SU-DHL-6 (cell line): ENCODE data around the gene CPNE5.

Experiments
- H2AFZ ChIP-seq: fragments of 200-600 bp; sonication (generic); 2 replicates; pipeline ENCODE4 v1.6.1; 2014; ENCODE audit warnings: low read depth, mild to moderate bottlenecking, moderate library complexity, mixed read lengths, antibody characterized with exemption, low read length; ENCODE audit not compliant: severe bottlenecking
- H3F3A ChIP-seq: fragments of 200-600 bp; shearing (Covaris generic); 2 replicates; pipeline ENCODE4 v1.6.0; 2016; ENCODE audit warnings: antibody characterized with exemption, mild to moderate bottlenecking; ENCODE audit not compliant: insufficient read depth
- H3K27ac ChIP-seq: fragments of 200-600 bp; sonication (generic); 2 replicates; pipeline ENCODE4 v1.5.1; 2016; ENCODE audit warnings: low read depth, mild to moderate bottlenecking, low read length, moderate library complexity, mixed read lengths
- H3K27me3 ChIP-seq: fragments of 200-600 bp; sonication (generic), shearing (Covaris generic); 2 replicates; pipeline ENCODE4 v1.6.0; 2014; ENCODE audit warnings: mild to moderate bottlenecking, low read length
- H3K36me3 ChIP-seq: fragments of 200-600 bp; sonication (generic); 2 replicates; pipeline ENCODE4 v1.6.1; 2014; ENCODE audit warnings: mild to moderate bottlenecking, low read length, mixed read lengths
- H3K4me2 ChIP-seq: fragments of 300-600, 200-600 bp; shearing (Covaris generic), sonication (generic); 2 replicates; pipeline ENCODE4 v1.6.0; 2014; ENCODE audit warnings: low read length, low read depth, mild to moderate bottlenecking; ENCODE audit not compliant: poor library complexity, severe bottlenecking
- H3K4me3 ChIP-seq: fragments of 200-600 bp; sonication (generic); 2 replicates; pipeline ENCODE4 v1.5.1; 2014; ENCODE audit warnings: antibody characterized with exemption, low read length, mild to moderate bottlenecking, mixed read lengths; ENCODE audit not compliant: insufficient read depth, poor library complexity, severe bottlenecking
- H3K79me2 ChIP-seq: fragments of 200-600 bp; sonication (generic); 2 replicates; pipeline ENCODE4 v1.6.1; 2014; ENCODE audit warnings: mild to moderate bottlenecking, low read length, moderate library complexity; ENCODE audit not compliant: insufficient read depth
- H3K9ac ChIP-seq: fragments of 200-600 bp; sonication (generic); 2 replicates; pipeline ENCODE4 v1.7.0; 2014; ENCODE audit warnings: mild to moderate bottlenecking, low read length
- H3K9me2 ChIP-seq: fragments of 200-600 bp; sonication (generic); replicated peaks from 2 replicates; pipeline ENCODE4 v1.6.1; 2014; ENCODE audit warnings: low read length; ENCODE audit not compliant: insufficient read depth
- H3K9me3 ChIP-seq: fragments of 200-600 bp; sonication (generic); 2 replicates; pipeline ENCODE4 v1.6.1; 2014; ENCODE audit warnings: low read length, mixed read lengths; ENCODE audit not compliant: insufficient read depth
- H4K20me1 ChIP-seq: fragments of 200-600 bp; sonication (generic); 2 replicates; pipeline ENCODE4 v1.6.1; 2014; ENCODE audit warnings: low read depth, mild to moderate bottlenecking, antibody characterized with exemption, low read length, moderate library complexity, mixed read lengths
- EZH2phosphoT487 ChIP-seq: fragments of 200-600 bp; sonication (generic), shearing (Covaris generic); conservative IDR thresholded peaks from 2 replicates; pipeline ENCODE4 v1.6.1; 2018; ENCODE audit warnings: mild to moderate bottlenecking, antibody characterized with exemption, low read length, moderate library complexity, mixed read lengths
- TF ChIP-seq, protein P1 (sequence below): fragments of 200-600 bp; sonication (generic); IDR thresholded peaks from one replicate; pipeline ENCODE4 v1.5.1; 2017; ENCODE audit warnings: antibody characterized with exemption, mild to moderate bottlenecking, low read length, moderate library complexity; ENCODE audit not compliant: insufficient read depth, poor library complexity, severe bottlenecking

Gene CPNE5

DNA sequence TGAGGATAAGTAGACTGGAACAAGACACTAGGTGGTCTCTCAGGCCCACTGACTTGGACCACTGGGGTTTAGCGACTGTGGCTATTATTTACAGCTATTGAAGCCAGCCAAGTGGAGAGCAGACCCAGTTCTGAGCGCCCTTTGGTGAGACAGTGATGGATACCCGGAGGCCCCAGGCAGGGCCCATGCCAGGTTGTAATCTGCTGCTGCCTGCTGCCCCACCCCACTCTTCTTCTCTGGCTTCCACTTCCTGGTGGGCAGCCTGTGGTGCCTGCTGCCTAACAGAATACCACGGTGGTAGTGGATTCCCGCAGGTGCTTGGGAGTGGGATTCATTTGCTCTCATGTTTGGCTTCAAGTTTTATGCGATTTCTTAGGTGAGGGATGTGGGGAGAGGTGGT, 141.0 kb downstream of the CPNE5 start:
- H3K36me3 ChIP-seq: no peaks in the 10 kb centered on the region
- no peaks in the 10 kb centered on the region for H3K9me3 ChIP-seq
- TF ChIP-seq, protein P1, sequence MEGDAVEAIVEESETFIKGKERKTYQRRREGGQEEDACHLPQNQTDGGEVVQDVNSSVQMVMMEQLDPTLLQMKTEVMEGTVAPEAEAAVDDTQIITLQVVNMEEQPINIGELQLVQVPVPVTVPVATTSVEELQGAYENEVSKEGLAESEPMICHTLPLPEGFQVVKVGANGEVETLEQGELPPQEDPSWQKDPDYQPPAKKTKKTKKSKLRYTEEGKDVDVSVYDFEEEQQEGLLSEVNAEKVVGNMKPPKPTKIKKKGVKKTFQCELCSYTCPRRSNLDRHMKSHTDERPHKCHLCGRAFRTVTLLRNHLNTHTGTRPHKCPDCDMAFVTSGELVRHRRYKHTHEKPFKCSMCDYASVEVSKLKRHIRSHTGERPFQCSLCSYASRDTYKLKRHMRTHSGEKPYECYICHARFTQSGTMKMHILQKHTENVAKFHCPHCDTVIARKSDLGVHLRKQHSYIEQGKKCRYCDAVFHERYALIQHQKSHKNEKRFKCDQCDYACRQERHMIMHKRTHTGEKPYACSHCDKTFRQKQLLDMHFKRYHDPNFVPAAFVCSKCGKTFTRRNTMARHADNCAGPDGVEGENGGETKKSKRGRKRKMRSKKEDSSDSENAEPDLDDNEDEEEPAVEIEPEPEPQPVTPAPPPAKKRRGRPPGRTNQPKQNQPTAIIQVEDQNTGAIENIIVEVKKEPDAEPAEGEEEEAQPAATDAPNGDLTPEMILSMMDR: no peak
- no peak for TF ChIP-seq EZH2phosphoT487
- no peaks in the 10 kb centered on the region for H3K9me2 ChIP-seq
- H3K9ac ChIP-seq: no peak overlapping the region
- H3K4me2 ChIP-seq: no peak overlapping the region
- no peak overlapping the region for H3K4me3 ChIP-seq
- no peak overlapping the region for H3K27ac ChIP-seq
- H3K79me2 ChIP-seq: no peaks in the 10 kb centered on the region
- no peaks in the 10 kb centered on the region for H3K27me3 ChIP-seq
- no peaks in the 10 kb centered on the region for H4K20me1 ChIP-seq
- no peak overlapping the region for H2AFZ ChIP-seq
- no peaks in the 10 kb centered on the region for H3F3A ChIP-seq

DNA sequence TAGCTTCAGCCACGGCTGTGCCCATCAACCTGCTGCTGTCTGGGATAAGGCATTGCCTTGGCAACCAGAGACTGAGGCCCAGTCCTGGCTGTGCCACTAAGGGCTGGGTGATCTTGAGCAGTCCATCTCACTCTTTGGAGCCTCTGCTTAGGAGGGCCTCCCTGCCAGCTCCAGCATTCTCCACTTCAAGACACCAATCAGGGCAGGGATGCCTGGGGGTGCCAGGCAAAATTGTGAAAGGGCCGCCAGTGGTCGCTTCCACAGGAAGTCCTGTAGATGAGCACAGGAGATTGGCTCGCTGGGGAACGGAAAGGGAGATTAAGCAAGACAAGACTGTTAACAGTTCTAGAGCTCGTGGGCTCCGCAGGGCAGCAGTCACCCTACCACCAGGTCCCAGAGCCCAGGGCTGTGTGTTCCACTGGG, 141.8 kb downstream of the CPNE5 start, which contains the start of gene RAB44:
TSS of gene RAB44 (plus strand) at position 346 of the 423 bp plus-strand sequence. CDS start 6,410 bp downstream, outside the sequence.
- Histone ChIP-seq H3K9ac (no peak within 1 kb of the TSS), H3K4me2 (no peak within 1 kb of the TSS), H4K20me1 (no peaks in the 10 kb centered on the region), H3K9me2 (no peaks in the 10 kb centered on the region), H3K4me3 (no peak within 1 kb of the TSS), H3K79me2 (no peaks in the 10 kb centered on the region), H2AFZ (no peak within 1 kb of the TSS), H3K27me3 (no peaks in the 10 kb centered on the region), H3F3A (no peaks in the 10 kb centered on the region), H3K27ac (no peak within 1 kb of the TSS), H3K9me3 (no peaks in the 10 kb centered on the region), H3K36me3 (no peaks in the 10 kb centered on the region)
- TF ChIP-seq EZH2phosphoT487: no peak
- TF ChIP-seq, protein P1: no peak

DNA sequence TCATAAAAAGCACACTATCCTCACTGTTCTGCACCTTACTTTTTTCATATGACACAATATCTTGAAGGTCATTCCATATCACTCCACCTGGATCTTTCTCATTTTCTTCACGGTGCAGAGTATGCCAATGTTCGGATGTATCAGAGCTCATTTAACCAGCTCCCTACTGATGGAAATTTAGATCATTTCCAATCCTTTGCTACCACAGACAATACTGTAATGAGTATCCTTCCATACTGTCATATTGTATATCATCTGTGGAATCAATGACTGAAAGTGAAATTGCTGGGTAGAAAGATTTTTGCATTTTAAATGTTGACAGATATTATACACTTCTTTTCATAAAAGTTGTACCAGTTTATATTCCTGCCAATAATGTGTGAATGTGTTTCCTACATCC, 143.8 kb downstream of the CPNE5 start:
- TF ChIP-seq, protein P1: no peak
- TF ChIP-seq EZH2phosphoT487: no peak
- no peaks in the 10 kb centered on the region for H3K27me3 ChIP-seq
- no peak overlapping the region for H2AFZ ChIP-seq
- H3K9me2 ChIP-seq: no peaks in the 10 kb centered on the region
- no peak overlapping the region for H3K4me2 ChIP-seq
- no peak overlapping the region for H3K27ac ChIP-seq
- H3K79me2 ChIP-seq: no peaks in the 10 kb centered on the region
- no peaks in the 10 kb centered on the region for H3K36me3 ChIP-seq
- no peaks in the 10 kb centered on the region for H3K9me3 ChIP-seq
- no peak overlapping the region for H3K9ac ChIP-seq
- H4K20me1 ChIP-seq: no peaks in the 10 kb centered on the region
- H3F3A ChIP-seq: no peaks in the 10 kb centered on the region
- no peak overlapping the region for H3K4me3 ChIP-seq

DNA sequence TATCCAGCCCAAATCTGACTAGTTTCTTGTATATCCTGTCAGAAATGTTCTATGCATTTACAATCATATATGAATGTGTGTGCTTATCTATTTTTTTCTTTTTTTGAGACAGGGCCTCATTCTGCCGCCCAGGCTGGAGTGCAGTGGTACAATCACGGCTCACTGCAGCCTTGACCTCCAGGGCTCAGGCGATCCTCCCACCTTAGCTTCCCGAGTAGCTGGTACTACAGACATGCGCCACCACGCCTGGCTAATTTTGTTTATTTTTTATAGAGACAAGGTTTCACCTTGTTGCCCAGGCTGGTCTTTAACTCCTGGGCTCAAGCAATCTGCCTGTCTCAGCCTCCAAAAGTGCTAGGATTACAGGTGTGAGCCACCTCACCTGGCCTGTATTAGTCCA, 144.6 kb downstream of the CPNE5 start:
- no peak overlapping the region for H3K27ac ChIP-seq

More for the DNA sequence above, 144.6 kb downstream of the CPNE5 start:
- Histone ChIP-seq H3K79me2 (no peaks in the 10 kb centered on the region), H2AFZ (no peak overlapping the region), H3K9me3 (no peaks in the 10 kb centered on the region), H3K4me2 (no peak overlapping the region), H3K9ac (no peak overlapping the region), H4K20me1 (no peaks in the 10 kb centered on the region), H3F3A (no peaks in the 10 kb centered on the region), H3K4me3 (no peak overlapping the region), H3K36me3 (no peaks in the 10 kb centered on the region), H3K9me2 (no peaks in the 10 kb centered on the region), H3K27me3 (no peaks in the 10 kb centered on the region)
- no peak for TF ChIP-seq EZH2phosphoT487
- TF ChIP-seq, protein P1: no peak
